Body of pancreas (tissue), 4 donors: ENCODE results near the gene NKD1.

Experiments
- CTCF ChIP-seq, 7 experiments: fragments of 450-650 bp in 4 of 7; fragments of 200-600 bp in 3 of 7; sonication (generic) in 3 of 7; IDR thresholded peaks; one replicate each; pipeline ENCODE4 v1.5.1; 2016 to 2019; ENCODE audit warnings: antibody characterized with exemption in 7 of 7
- POLR2A ChIP-seq, 3 donors: fragments of 450-650 bp; IDR thresholded peaks; one replicate each; pipeline ENCODE4 v1.6.1; 2016; ENCODE audit warnings: antibody characterized with exemption in 3 of 3, mild to moderate bottlenecking in 2 of 3

GRCh38 chr16:50631249-50631984 lies 83.2 kb downstream of the NKD1 start:
- TF ChIP-seq CTCF (IDR thresholded peaks at IDR 0.05) (no peak), POLR2A (IDR thresholded peaks at IDR 0.05) (no peak)
